HG02970 (cell line): ENCODE measurements around the gene CGRRF1.
A peak's percentile ranks its signal among the peaks of the same experiment; 100 is the strongest.

Source experiments
- ATAC-seq: cut with Tn5 transposase; IDR thresholded peaks from one replicate; pipeline ENCODE4 v1.9.1; 2021; ENCODE audit warnings: mild to moderate bottlenecking, moderate library complexity, moderate number of reproducible peaks; ENCODE audit not compliant: unreplicated experiment, low FRiP score

The CGRRF1 gene

DNA sequence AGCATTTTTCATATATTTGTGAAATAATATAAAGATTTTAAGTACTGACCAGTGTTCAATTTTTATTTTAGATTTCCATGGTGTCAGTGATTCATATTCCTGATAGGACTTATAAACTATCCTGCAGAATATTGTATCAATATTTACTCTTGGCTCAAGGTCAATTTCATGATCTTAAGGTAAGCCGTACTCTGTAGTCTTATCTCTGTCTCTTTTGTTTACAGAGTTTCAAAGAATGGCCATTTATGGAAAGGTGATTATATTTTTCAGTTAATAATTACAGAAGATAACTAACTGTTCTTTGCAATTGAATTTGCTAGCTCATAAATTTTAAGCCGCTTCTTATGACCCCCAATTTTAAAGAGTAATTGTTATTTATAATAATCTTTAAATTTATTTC lies 27.9 kb downstream of the CGRRF1 start:
- ATAC-seq, result no peak

GRCh38 chr14:54538055-54538454 lies 28.3 kb downstream of the CGRRF1 start:
- ATAC-seq, result no peak

GRCh38 chr14:54547583-54547982 lies 37.9 kb downstream of the CGRRF1 start:
- ATAC-seq, result no peak

- no peak for ATAC-seq
Measured at GRCh38 chr14:54548491-54548890, 38.8 kb downstream of the CGRRF1 start.

DNA sequence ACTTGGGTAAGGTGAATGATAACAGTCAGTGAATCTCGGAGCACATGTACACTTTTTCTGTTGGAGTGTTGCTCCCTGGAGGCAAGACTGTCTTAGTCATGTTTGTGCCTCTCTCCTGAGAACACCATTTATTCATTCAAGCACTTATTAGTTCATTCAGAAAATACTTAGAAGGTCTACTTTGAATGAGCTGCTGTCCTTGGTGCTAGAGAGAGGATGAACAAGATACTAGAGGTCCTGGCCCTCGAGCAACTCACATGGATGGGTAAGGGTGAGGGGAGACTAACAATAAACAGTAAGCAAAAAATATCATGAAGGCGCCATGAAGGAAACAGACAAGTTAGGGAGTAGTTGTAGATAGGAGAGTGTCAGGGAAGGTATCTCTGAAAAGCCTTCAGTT lies 40.2 kb downstream of the CGRRF1 start:
- ATAC-seq, result no peak

DNA sequence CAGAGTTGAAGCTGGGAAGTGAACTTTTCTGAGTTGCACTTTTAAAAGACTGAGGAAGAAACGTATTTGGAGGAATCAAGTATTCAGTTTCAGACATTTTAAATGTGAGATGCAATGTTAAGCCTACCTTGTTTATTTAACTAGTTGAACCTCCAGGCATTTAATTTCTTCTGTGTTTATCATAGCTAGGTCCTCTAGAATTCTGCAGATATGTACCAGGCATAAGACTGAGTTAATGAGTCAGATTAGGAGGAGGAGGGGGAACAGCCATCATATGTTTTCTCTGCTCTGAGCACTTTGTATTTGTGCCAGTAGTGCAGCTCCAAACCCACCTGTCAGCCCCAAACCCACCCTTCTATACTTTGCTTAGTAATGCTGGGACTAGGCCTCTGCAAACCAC lies 40.8 kb downstream of the CGRRF1 start:
- ATAC-seq, result no peak

DNA sequence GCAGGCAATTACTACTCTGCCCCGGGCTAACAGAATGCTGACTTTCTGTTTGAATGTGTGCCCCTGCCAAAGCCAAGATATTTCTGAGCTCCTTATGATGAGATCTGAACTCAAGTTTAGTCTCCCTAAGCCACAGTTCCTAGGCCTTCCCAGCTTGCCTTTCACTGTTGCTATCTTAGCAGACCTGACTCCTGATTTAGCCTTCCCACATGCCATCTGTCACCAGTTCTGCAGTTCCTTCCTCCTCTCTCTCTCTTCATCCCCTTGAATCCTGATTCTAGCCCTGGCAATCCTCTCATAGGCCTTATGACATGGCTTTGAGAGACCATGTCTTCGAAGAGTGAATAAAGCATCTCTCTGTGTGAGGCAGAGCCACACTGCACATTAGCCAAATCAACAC lies 44.7 kb downstream of the CGRRF1 start:
- no peak for ATAC-seq

GRCh38 chr14:54555651-54556050 lies 45.9 kb downstream of the CGRRF1 start:
- no peak for ATAC-seq

DNA sequence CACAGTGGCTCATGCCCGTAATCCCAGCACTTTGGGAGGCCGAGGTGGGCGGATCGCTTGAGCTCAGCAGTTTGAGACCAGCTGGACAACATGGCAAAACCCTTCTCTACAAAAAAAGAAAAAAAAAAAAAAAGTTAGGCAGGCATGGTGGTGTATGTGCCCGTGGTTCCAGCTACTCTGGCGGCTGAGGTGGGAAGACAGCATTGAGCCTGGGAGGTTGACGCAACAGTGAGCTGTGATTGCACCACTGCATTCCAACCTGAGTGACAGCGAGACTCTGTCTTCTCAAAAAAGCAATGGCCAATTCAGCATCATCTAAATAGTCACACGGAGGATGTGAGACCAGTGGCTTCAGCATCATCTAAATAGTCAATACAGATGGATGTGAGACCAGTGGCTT lies 46.8 kb downstream of the CGRRF1 start:
- no peak for ATAC-seq

GRCh38 chr14:54562334-54562733 lies 52.6 kb downstream of the CGRRF1 start:
- no peak for ATAC-seq

DNA sequence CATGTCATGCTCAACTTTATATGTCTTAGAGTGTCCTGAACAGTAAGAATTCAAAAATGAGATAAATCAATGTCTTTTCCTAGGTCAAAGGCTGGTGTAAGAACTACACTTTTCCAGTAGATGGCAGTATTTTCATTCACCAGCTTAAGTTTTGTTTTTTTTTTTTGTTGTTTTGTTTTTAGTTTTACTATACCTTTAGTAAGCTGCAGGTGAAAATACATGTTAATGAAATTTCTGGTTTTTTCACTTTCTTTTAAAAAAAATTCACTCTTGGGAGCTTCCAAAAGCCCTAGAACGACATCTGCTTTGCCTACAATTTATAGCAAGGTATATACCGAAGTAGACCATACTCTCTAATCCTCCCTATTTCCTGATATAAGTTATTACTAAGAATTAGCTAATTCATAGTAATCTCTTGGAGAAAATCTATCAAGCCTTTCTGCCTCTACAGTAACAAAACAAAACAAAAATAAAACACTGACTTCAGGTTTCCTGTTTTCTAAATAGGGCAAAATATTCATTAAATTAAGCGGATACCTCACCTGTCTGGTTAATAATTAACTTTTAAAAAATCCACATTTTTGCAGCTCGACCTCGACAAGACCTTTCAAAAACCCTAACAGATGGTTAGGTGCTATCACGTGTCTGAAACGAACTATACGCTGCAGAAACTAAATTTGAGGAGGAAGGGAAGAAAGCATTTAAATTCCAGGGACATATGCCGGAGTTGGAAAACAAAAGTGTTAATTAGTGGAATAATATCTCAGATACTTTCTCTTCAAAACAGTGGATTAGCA lies 54.6 kb downstream of the CGRRF1 start:
- no peak for ATAC-seq

- peak; percentile 30 for ATAC-seq
Measured at GRCh38 chr14:54564868-54565784, 55.4 kb downstream of the CGRRF1 start.

- peak; percentile 44 for ATAC-seq
Measured at GRCh38 chr14:54565785-54566409, 56.2 kb downstream of the CGRRF1 start.

- ATAC-seq, result peak; percentile 22
Measured at GRCh38 chr14:54566410-54567223, 56.9 kb downstream of the CGRRF1 start, which contains the start of gene SAMD4A. TSS of gene SAMD4A (plus strand) at chr14:54567128. CDS start at chr14:54567917, 789 bp downstream.

GRCh38 chr14:54567224-54567638 lies 57.5 kb downstream of the CGRRF1 start:
- ATAC-seq, result no peak

DNA sequence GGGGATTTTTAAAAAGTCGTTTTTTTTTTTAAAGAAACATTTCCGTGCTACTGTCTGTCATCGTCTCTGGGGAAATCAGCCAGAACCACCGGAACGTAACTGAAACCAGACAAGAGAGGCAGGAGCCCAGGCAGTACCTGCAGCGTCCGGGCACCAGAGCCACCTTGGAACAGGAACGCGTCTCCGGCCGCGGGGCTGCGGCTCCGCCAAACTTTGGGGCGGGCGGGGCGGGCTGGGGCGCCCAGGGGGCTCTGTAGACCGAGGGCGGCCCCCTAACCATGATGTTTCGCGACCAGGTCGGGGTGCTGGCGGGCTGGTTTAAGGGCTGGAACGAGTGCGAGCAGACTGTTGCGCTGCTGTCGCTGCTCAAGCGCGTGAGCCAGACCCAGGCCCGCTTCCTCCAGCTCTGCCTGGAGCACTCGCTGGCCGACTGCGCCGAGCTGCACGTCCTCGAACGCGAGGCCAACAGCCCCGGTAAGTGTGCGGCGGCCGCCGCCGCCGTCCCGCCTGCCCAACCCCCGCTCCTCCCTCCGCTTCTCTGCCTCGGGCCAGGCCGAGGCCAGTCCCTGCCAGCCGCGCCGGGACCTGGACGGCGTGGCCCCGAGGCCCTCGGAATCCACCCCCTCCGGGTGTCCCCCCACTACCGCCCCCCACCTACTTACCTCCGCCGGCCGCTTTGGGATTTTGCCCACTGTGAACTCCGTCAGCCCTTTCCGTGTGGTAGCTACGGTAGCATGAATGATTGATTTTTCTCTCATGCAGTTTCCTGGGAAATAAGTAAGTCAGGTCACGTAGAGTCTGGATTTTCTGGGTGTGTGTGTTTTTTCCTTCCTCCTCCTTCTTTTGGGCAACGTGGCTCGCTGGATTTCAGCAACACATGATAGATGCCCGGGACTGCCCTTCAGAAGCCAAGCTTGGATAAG lies 58.2 kb downstream of the CGRRF1 start:
- ATAC-seq, result no peak

GRCh38 chr14:54568821-54569595 lies 59.3 kb downstream of the CGRRF1 start:
- no peak for ATAC-seq

GRCh38 chr14:54570047-54570446 lies 60.3 kb downstream of the CGRRF1 start:
- no peak for ATAC-seq
